Astrocyte (in vitro differentiated cells and primary cell): Measurements from ENCODE around the gene PGLYRP4. TPM values are rescaled to one million over a fixed set of nuclear protein-coding genes. Genes with fewer than 3 reads are reported as not detected.

Experiments
- DNase-seq: peaks from one replicate; pipeline ENCODE4 v3.0.0-alpha.2; 2010; ENCODE audit warnings: low read depth
- FAIRE-seq: peaks from 2 replicates; lab custom pipeline; 2011; peaks lifted over from hg19 to GRCh38; lab: Jason Lieb, UNC
- H2AFZ ChIP-seq: 2 replicates; pipeline ENCODE4 v1.6.0; 2012; ENCODE audit warnings: low read depth, low read length, inconsistent platforms
- H3K27ac ChIP-seq: 2 replicates; pipeline ENCODE4 v1.5.1; 2011; ENCODE audit warnings: low read depth, low read length, inconsistent platforms
- H3K27me3 ChIP-seq: 2 replicates; pipeline ENCODE4 v1.6.0; 2011; ENCODE audit warnings: low read length, inconsistent platforms; ENCODE audit not compliant: insufficient read depth
- H3K36me3 ChIP-seq: 2 replicates; pipeline ENCODE4 v1.5.1; 2011; ENCODE audit warnings: low read length, inconsistent platforms; ENCODE audit not compliant: insufficient read depth
- H3K4me1 ChIP-seq: 2 replicates; pipeline ENCODE4 v1.5.1; 2011; ENCODE audit warnings: low read length, inconsistent platforms; ENCODE audit not compliant: insufficient read depth
- H3K4me2 ChIP-seq: 2 replicates; pipeline ENCODE4 v1.6.0; 2012; ENCODE audit warnings: low read length, inconsistent platforms
- H3K4me3 ChIP-seq: 2 replicates; pipeline ENCODE4 v1.5.1; 2011; ENCODE audit warnings: low read depth, mild to moderate bottlenecking, low read length, inconsistent platforms; ENCODE audit not compliant: insufficient read depth
- H3K79me2 ChIP-seq: 2 replicates; pipeline ENCODE4 v1.6.0; 2012; ENCODE audit warnings: mild to moderate bottlenecking, low read length, inconsistent platforms; ENCODE audit not compliant: insufficient read depth
- H3K9ac ChIP-seq: 2 replicates; pipeline ENCODE4 v1.6.0; 2012; ENCODE audit warnings: mild to moderate bottlenecking, low read length, inconsistent platforms
- H3K9me3 ChIP-seq: 2 replicates; pipeline ENCODE4 v1.5.1; 2012; ENCODE audit warnings: low read depth, mild to moderate bottlenecking, low read length, inconsistent platforms; ENCODE audit not compliant: insufficient read depth
- H4K20me1 ChIP-seq: 2 replicates; pipeline ENCODE4 v1.6.0; 2012; ENCODE audit warnings: low read length, inconsistent platforms; ENCODE audit not compliant: insufficient read depth
- H3K27ac Mint-ChIP-seq: one replicate; pipeline ENCODE4 v1.8.0; 2021; ENCODE audit warnings: mild to moderate bottlenecking, mixed read lengths; ENCODE audit not compliant: unreplicated experiment
- H3K27me3 Mint-ChIP-seq: one replicate; pipeline ENCODE4 v1.8.0; 2021; ENCODE audit warnings: low read depth, mixed read lengths; ENCODE audit not compliant: unreplicated experiment
- H3K36me3 Mint-ChIP-seq: one replicate; pipeline ENCODE4 v1.8.0; 2021; ENCODE audit warnings: low read depth, mixed read lengths; ENCODE audit not compliant: unreplicated experiment
- H3K4me1 Mint-ChIP-seq: one replicate; pipeline ENCODE4 v1.8.0; 2021; ENCODE audit warnings: low read depth, mixed read lengths; ENCODE audit not compliant: unreplicated experiment
- H3K4me3 Mint-ChIP-seq: one replicate; pipeline ENCODE4 v1.8.0; 2021; ENCODE audit warnings: mild to moderate bottlenecking, moderate library complexity, mixed read lengths; ENCODE audit not compliant: unreplicated experiment
- H3K9me3 Mint-ChIP-seq: one replicate; pipeline ENCODE4 v1.8.0; 2021; ENCODE audit warnings: mild to moderate bottlenecking, mixed read lengths; ENCODE audit not compliant: unreplicated experiment
- CTCF ChIP-seq: IDR thresholded peaks from 2 replicates; pipeline ENCODE4 v1.5.1; 2011; ENCODE audit warnings: low read depth, mild to moderate bottlenecking, inconsistent platforms, low read length, moderate library complexity; ENCODE audit not compliant: insufficient read depth
- EZH2 ChIP-seq: IDR thresholded peaks from 2 replicates; pipeline ENCODE4 v1.6.1; 2012; ENCODE audit warnings: mild to moderate bottlenecking, low read length, inconsistent platforms; ENCODE audit not compliant: insufficient read depth
- total RNA-seq: library from RNA; stranded (reverse); gene quantifications from 2 replicates; pipeline ENCODE4 v1.2.1, GENCODE V29; 2021

PGLYRP4 gene
- total RNA-seq, 1 donor from 2014 or later, result not detected

- Histone ChIP-seq H3K79me2 (no peaks in the 10 kb centered on the region), H3K9me3 (no peaks in the 10 kb centered on the region), H2AFZ (no peak overlapping the region), H3K9ac (no peak overlapping the region), H3K36me3 (no peaks in the 10 kb centered on the region), H3K27me3 (peaks cover 2% of the 10 kb centered on the region), H4K20me1 (no peaks in the 10 kb centered on the region), H3K4me1 (no peaks in the 10 kb centered on the region), H3K27ac (no peak overlapping the region), H3K4me3 (no peak overlapping the region), H3K4me2 (no peak overlapping the region)
- Mint-ChIP-seq H3K4me3 (no peak overlapping the region), H3K27ac (no peak overlapping the region), H3K36me3 (no peaks in the 10 kb centered on the region), H3K9me3 (no peaks in the 10 kb centered on the region), H3K4me1 (peaks cover 12% of the 10 kb centered on the region), H3K27me3 (peaks cover 49% of the 10 kb centered on the region)
- DNase-seq (no peak), FAIRE-seq (no peak)
- TF ChIP-seq EZH2 (no peak), CTCF (no peak)
Measured at GRCh38 chr1:153345187-153346076, 3.2 kb downstream of the PGLYRP4 start.

- no peaks in the 10 kb centered on the region for H3K36me3 ChIP-seq
- no peaks in the 10 kb centered on the region for H3K79me2 ChIP-seq
- H3K4me2 ChIP-seq, result no peak overlapping the region
- H3K4me1 Mint-ChIP-seq, result peaks cover 12% of the 10 kb centered on the region
- H3K9me3 Mint-ChIP-seq, result no peaks in the 10 kb centered on the region
- no peaks in the 10 kb centered on the region for H3K36me3 Mint-ChIP-seq
- no peak overlapping the region for H3K4me3 Mint-ChIP-seq
- H3K27me3 ChIP-seq, result peaks cover 2% of the 10 kb centered on the region
- no peak for FAIRE-seq
- H3K4me1 ChIP-seq, result no peaks in the 10 kb centered on the region
- TF ChIP-seq CTCF, result no peak
- TF ChIP-seq EZH2, result no peak
- no peak for DNase-seq
- peaks cover 43% of the 10 kb centered on the region for H3K27me3 Mint-ChIP-seq
- H3K9ac ChIP-seq, result no peak overlapping the region
- H2AFZ ChIP-seq, result no peak overlapping the region
- no peaks in the 10 kb centered on the region for H4K20me1 ChIP-seq
- H3K9me3 ChIP-seq, result no peaks in the 10 kb centered on the region
- H3K4me3 ChIP-seq, result no peak overlapping the region
- H3K27ac ChIP-seq, result no peak overlapping the region
- H3K27ac Mint-ChIP-seq, result no peak overlapping the region
Measured at GRCh38 chr1:153344718-153345025, 4.0 kb downstream of the PGLYRP4 start.
